ENCODE data around the gene MAST2. TPM values are rescaled to one million over a fixed set of nuclear protein-coding genes. Genes with fewer than 3 reads are reported as not detected.

The MAST2 gene
- total RNA-seq, 4 donors from 2014 or later = 6.6 to 22.6 (median 13.9) TPM

DNA sequence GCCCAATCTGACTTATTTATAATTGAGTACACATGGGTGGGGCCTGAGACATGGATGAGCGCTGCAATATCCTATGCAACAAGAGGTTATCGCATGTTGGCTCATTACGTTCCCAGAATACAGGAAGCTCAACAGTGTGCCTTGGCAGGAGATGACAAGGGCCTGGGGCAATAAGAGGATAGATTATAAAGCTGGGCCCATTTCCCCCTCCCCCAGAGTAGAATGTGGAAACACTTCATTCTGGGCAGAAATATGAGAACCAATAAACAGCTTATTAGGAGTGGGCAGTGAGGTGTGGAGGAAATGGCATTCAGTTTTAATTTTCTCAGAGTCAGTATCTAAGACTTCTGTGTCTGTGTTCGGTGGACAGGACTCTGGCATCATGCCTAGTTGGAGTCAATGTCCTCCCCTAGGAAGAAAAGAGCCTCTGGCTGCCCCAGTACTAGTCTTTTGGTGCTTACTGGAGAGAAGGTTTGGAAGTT, 236.2 kb downstream of the MAST2 start:
- no peak for DNase-seq (ENCODE audit: low spot score in 2 of 2)
- 17 to 27% methylated on average over 4 of the region's 4 CpGs for WGBS, 2 donors
- intact Hi-C loops (cut with DNase I; ENCODE audit: low total_unique reads) = loop anchor here (5.0 kb wide), 2 partner anchors 143 to 183 kb away; no protein-coding TSS in a partner anchor
- TF ChIP-seq, protein P1, sequence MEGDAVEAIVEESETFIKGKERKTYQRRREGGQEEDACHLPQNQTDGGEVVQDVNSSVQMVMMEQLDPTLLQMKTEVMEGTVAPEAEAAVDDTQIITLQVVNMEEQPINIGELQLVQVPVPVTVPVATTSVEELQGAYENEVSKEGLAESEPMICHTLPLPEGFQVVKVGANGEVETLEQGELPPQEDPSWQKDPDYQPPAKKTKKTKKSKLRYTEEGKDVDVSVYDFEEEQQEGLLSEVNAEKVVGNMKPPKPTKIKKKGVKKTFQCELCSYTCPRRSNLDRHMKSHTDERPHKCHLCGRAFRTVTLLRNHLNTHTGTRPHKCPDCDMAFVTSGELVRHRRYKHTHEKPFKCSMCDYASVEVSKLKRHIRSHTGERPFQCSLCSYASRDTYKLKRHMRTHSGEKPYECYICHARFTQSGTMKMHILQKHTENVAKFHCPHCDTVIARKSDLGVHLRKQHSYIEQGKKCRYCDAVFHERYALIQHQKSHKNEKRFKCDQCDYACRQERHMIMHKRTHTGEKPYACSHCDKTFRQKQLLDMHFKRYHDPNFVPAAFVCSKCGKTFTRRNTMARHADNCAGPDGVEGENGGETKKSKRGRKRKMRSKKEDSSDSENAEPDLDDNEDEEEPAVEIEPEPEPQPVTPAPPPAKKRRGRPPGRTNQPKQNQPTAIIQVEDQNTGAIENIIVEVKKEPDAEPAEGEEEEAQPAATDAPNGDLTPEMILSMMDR (IDR thresholded peaks at IDR 0.05) = no peak
- no peak for TF ChIP-seq POLR2A (IDR thresholded peaks at IDR 0.05)
- no peak overlapping the region for H3K4me3 ChIP-seq (ENCODE audit: low read depth, poor library complexity, severe bottlenecking)

- intact Hi-C loops (cut with DNase I; ENCODE audit: low total_unique reads) = no loop called here
- no peak for TF ChIP-seq POLR2A (IDR thresholded peaks at IDR 0.05)
- TF ChIP-seq, protein P1 (IDR thresholded peaks at IDR 0.05) = no peak
- no peak for DNase-seq (ENCODE audit: low spot score in 2 of 2)
- 86 to 94% methylated on average over 2 of the region's 2 CpGs for WGBS, 2 donors
- H3K4me3 ChIP-seq (ENCODE audit: low read depth, poor library complexity, severe bottlenecking) = no peak overlapping the region
Observed at GRCh38 chr1:46041551-46041950, 238.1 kb downstream of the MAST2 start.

- DNase-seq (ENCODE audit: low spot score in 2 of 2) = no peak
- TF ChIP-seq, protein P1 (IDR thresholded peaks at IDR 0.05) = no peak
- TF ChIP-seq POLR2A (IDR thresholded peaks at IDR 0.05) = no peak
- intact Hi-C loops (cut with DNase I; ENCODE audit: low total_unique reads) = no loop called here
- H3K4me3 ChIP-seq (ENCODE audit: low read depth, poor library complexity, severe bottlenecking) = no peak overlapping the region
Observed at GRCh38 chr1:46041974-46042373, 238.6 kb downstream of the MAST2 start.

DNA sequence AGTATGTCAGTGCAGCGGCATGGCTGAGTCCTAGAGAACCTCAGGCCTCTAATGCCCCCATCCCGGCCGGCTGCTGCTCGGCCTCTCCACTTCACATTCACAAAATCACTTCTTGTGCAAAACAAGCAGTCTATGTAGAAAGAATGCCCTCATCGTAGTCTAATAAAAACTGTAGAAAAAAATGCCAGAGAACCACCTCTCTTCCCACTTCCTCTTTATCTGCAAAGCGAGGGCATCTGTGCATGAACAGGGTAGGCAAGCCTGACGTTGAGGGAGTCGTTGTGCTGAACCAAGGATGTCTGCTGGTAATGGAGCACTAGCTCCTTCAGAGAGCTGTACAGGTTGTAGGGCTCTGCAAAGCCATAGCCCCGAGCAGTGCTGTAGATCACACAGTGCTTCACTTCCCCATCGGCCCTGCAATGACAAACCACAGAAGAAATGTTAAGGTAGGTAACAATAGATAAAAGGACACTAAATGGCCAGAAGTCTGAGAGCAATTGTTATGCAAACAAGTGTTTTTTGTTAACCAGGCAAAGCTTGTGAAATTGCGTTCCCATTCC, 240.1 kb downstream of the MAST2 start:
- intact Hi-C loops (cut with DNase I; ENCODE audit: low total_unique reads) = no loop called here
- no peak for DNase-seq (ENCODE audit: low spot score in 2 of 2)
- WGBS, 2 donors = 54 to 74% methylated on average over 11 of the region's 11 CpGs
- no peak overlapping the region for H3K4me3 ChIP-seq (ENCODE audit: low read depth, poor library complexity, severe bottlenecking)
- TF ChIP-seq, protein P1 (IDR thresholded peaks at IDR 0.05) = no peak
- no peak for TF ChIP-seq POLR2A (IDR thresholded peaks at IDR 0.05)

DNA sequence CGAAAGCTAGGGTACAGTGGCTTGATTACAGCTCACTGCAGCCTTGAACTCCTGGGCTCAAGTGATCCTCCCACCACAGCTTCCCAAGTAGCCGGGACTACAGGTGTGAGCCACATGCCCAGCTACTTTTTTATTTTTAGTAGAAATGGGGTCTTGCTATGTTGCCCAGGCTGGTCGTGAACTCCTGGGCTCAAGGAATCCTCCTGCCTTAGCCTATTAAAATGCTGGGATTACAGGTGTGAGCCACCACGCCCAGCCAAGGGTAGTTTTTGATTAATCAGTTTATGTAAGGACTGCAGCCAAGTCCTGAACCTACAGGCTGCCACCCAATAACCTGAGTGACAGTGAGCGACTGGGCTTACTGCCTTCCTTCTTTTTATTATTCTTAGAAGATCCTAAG, 240.7 kb downstream of the MAST2 start:
- no peak for DNase-seq (ENCODE audit: low spot score in 2 of 2)
- 86 to 87% methylated on average over 5 of the region's 5 CpGs for WGBS, 2 donors
- no peak overlapping the region for H3K4me3 ChIP-seq (ENCODE audit: low read depth, poor library complexity, severe bottlenecking)
- no peak for TF ChIP-seq POLR2A (IDR thresholded peaks at IDR 0.05)
- TF ChIP-seq, protein P1 (IDR thresholded peaks at IDR 0.05) = no peak
- intact Hi-C loops (cut with DNase I; ENCODE audit: low total_unique reads) = no loop called here

DNA sequence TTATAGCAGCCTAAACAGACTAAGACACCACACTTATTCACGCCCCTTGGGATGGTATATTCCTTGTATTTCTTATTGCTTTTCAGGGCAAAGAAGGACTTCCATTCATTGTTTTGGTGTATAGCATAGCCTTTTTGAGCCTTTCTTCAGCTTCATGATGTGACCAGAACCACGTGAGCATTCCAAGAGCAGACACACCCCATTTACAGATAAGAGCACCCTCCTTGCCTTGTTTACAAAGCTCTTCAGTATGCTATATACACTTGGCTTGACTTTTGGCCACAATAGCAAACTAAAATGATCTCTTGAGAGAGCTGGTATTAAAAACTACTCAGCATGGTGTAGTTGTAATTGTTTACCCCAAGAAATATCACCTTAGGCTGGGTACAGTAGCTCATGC, 250.3 kb downstream of the MAST2 start:
- no peak for DNase-seq (ENCODE audit: low spot score in 2 of 2)
- TF ChIP-seq, protein P1 (IDR thresholded peaks at IDR 0.05) = no peak
- TF ChIP-seq POLR2A (IDR thresholded peaks at IDR 0.05) = no peak
- intact Hi-C loops (cut with DNase I; ENCODE audit: low total_unique reads) = no loop called here
- 79 to 85% methylated on average over 2 of the region's 2 CpGs for WGBS, 2 donors
- no peak overlapping the region for H3K4me3 ChIP-seq (ENCODE audit: low read depth, poor library complexity, severe bottlenecking)

Data from lower leg skin (tissue), 4 donors.